Measurements from ENCODE around the gene MARK4.

MARK4 gene

GRCh38 chr19:45340232-45340898 lies 89.3 kb downstream of the MARK4 start, which contains the start of gene KLC3:
Gene KLC3 (plus strand): TSS chr19:45340750. CDS start chr19:45345542, 4,792 bp downstream.
- peak in 1 of 3 donors; percentile 27 for DNase-seq (ENCODE audit: low read depth in 3 of 3)

DNA sequence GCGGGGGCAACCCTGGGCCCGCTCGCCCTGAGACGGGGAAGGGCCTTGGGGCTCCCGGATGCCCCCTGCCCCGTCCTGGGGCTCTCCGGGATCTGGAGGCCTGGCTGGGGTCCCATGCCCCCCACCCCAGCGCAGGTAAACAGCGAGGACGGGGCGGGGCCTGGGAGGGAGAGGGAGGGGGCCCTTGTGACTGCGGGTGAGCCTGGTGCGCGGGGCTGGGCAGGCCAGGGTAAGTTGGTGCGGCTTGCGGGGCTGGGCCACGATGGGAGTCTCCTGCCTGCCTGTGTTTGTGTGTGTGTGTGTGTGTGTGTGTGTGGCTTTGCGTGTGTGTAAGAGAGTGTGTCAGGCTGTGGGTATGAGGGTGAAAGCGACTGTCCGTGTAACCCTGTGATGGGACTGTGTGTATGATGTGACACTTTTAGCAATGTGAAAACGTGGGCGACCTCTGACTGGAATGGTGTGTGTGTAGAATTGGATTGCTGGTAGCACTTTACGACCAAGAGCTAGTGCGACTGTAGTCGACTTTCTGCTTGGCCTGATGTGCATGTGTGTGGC lies 89.9 kb downstream of the MARK4 start:
- no peak for DNase-seq (ENCODE audit: low read depth in 3 of 3)

DNA sequence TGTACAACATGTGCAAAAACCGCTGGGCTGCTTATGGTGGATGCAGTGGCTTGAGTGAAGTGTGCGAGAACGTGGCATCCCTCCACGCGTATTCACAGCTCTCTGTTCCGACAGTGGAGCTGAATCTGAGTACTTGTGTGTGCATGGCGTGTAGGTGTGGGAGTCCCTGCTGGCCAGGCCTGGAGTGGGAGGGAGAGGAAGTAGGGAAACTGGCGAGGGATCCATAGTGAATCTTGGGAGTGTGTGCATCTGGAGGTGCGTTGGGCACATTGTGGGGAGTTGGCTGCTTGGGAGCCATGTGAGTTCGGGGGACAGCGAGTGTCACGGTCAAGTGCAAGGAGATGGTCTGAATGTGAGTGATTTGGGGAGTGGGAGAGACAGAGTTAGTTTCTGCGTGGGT lies 91.8 kb downstream of the MARK4 start:
- DNase-seq (ENCODE audit: low read depth in 3 of 3), result no peak

DNA sequence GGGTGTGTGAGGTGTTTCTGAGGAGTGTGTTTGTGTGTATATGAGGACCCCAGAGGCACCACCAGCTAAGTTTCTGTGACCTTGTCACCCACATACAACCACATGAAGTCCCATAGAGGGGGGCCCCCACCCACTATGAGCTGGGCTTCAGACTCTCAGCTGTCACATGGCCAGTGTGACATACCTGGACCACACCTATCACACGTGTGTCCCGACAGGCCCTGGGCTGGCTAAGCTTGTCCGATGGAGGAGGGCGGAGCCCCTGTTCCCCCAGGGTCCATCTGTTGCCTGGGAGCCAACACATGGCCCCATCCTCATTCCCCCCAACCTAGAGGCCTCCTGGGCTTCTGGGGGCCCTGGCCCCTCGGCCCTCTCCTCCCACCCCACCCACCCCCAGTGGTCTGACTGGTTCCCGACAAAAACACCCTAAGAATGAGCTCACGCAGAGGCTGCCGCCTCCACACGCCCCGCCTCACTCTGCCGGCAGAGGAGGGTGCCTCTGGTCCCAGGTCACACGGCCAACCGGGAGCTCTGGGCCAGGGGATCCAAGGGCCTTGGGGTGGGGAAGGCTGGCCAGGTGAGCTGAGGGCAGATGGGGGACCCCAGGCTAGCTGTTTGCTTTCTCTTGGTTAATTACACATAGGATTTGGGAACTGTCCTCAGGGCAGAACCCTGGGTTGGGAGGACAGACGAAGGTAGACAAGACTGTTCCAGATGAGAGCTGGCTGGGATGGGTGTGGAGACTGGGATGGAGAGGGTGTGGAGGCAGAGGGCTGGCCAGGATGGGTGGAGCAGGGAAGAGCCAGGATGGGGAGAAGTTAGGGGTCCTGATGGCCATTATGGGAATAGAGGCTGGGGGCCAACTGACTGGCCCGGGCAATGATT lies 93.8 kb downstream of the MARK4 start:
- no peak for DNase-seq (ENCODE audit: low read depth in 3 of 3)

DNA sequence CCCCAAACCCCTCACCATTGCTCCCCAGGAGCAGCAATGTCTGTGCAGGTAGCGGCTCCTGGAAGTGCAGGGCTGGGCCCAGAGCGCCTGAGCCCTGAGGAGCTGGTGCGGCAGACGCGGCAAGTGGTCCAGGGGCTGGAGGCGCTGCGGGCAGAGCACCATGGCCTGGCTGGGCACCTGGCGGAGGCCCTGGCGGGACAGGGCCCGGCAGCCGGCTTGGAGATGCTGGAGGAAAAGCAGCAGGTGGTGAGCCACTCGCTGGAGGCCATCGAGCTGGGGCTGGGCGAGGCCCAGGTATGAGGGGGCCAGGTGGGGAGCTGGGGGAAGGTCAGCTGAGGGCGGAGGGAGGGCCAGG lies 94.4 kb downstream of the MARK4 start:
- DNase-seq (ENCODE audit: low read depth in 3 of 3), result no peak

DNA sequence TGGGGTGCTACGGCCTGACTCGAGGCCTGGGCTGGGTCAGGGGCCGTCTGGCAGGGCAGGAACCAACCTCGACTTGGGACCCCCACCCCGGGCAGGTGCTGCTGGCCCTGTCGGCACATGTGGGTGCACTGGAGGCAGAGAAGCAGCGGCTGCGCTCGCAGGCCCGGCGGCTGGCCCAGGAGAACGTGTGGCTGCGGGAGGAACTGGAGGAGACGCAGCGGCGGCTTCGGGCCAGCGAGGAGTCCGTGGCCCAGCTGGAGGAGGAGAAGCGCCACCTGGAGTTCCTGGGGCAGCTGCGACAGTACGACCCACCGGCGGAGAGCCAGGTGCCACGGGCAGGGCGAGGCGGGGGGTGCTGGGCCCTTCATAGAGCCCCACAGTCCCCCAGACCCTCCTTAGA lies 95.4 kb downstream of the MARK4 start:
- no peak for DNase-seq (ENCODE audit: low read depth in 3 of 3)

DNA sequence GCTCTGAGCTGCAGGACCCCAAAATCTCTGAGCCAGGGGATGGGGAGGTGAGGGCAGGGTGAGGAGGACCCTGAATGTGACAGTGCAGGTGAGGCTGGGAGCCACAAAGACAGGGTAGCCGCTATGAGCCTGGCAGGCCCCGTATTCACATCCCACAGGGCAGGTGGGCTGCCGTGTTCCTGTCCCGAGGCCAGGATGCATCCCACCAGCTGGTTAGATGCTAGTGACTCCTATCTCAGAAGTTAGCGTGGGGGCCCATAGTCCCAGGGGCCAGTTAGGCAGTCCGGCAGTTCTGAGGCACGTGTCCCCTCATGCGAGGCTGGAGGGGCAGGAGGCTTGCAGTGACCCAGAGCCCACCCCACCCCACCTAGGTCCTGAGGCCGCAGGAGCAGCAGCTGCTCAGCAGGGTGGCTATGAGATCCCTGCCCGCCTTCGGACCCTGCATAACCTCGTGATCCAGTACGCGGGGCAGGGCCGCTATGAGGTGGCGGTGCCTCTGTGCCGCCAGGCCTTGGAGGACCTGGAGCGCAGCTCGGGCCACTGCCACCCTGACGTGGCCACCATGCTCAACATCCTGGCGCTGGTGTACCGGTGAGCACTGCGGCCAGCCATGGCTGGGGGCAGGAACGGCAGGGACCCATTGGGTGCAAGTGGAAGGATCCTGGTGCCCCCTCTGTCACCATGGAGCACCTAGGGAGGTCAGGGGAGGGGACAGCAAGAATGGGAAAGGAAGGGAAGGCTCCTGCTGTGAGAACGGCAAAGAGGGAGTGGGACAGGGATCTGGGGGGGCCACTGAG lies 96.7 kb downstream of the MARK4 start:
- no peak for DNase-seq (ENCODE audit: low read depth in 3 of 3)

GRCh38 chr19:45348367-45349125 lies 97.5 kb downstream of the MARK4 start:
- no peak for DNase-seq (ENCODE audit: low read depth in 3 of 3)

DNA sequence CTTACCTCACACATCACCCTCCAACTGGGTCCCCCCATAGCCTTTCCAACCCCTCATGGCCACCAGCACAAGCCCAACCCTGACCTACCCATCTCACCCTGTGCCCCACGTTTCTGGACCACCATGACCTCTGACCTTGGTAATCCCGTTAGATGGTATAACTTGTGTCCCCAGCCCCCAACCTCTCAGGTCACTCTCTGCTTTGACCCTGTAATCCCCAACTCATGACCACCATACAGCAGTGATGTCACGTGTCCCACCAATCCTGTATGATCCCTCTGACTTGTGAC lies 98.0 kb downstream of the MARK4 start:
- no peak for DNase-seq (ENCODE audit: low read depth in 3 of 3)

GRCh38 chr19:45349430-45349941 lies 98.4 kb downstream of the MARK4 start:
- DNase-seq (ENCODE audit: low read depth in 3 of 3), result no peak

GRCh38 chr19:45350477-45351058 lies 99.5 kb downstream of the MARK4 start:
- DNase-seq (ENCODE audit: low read depth in 3 of 3), result no peak

DNA sequence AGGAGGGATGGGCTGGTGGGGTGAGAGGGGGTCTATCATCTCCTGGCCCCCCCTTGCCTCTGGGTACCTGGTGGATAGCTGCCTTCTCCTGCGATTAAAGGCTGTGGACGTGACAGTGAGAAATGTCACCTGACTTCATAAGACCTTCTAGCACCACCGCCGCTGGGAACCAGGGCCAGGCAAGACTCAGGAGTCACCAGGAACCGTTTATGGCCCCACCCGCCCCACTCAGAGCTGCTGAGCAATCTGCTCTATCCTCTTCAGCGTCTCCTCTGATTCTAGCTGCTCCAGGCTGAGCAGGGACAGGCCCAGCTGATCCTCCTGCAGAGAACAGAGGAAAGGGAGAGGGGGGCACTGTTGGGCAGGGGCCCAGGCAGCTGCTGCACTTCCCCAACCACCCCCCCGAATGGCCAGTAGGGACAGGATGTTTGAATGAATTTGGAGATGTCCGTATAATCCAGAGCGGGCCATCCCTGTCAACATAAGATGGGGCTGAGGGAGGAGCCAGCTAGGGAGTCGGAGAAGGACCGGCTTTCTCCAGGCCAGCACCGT lies 100.4 kb downstream of the MARK4 start:
- DNase-seq (ENCODE audit: low read depth in 3 of 3), result no peak

GRCh38 chr19:45352062-45352461 lies 101.0 kb downstream of the MARK4 start:
- no peak for DNase-seq (ENCODE audit: low read depth in 3 of 3)

- no peak for DNase-seq (ENCODE audit: low read depth in 3 of 3)
These were observed 101.4 kb downstream of the MARK4 start for GRCh38 chr19:45352471-45352870.

- DNase-seq (ENCODE audit: low read depth in 3 of 3), result no peak
These were observed 102.1 kb downstream of the MARK4 start for GRCh38 chr19:45352914-45353796.

DNA sequence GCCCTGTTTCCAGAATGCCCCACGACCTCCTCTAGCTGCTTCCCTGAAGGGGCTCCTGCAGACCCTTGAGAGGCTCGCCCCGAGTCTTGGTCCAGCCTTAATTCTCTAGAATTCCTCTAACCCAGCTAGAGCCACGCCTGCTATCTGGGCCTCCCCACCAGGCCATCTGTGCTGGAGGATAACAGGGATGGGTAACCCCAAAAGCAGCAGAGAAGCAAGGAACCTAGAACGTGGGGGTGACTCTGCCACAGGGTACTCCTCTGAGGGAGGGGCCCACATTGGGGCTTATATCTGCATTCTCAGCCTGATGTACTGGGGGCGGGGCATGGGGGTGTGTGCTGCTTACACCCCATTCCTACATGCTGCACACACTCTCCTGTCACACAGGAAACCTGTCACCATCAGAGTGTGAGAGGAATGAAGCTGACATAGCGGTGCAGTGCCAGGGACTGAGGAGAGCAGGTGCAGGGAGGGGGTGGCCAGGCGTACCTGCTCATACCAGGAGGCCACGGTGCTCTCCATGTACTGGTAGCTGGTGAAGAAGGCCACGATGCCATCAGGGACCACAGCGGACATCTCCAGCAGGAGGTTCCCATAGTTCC lies 103.3 kb downstream of the MARK4 start:
- DNase-seq (ENCODE audit: low read depth in 3 of 3), result no peak
